Measurements from ENCODE around the gene HEXD. TPM values are rescaled to one million over a fixed set of nuclear protein-coding genes. Genes with fewer than 3 reads are reported as not detected.
"Not testable (repeated sequence)": the region's sequence is repeated elsewhere in the genome, so short reads cannot be mapped to it uniquely, and the experiment has no call there.

Gene HEXD
- total and polyA plus RNA-seq, 9 donors: 12.9 to 29.7 (median 19.5) TPM

- H3K9me3 ChIP-seq (replicated peaks; ENCODE audit: control insufficient read depth, low read depth, low read length): no peaks in the 10 kb centered on the region
- H3K4me3 ChIP-seq (ENCODE audit: low read length): no peak overlapping the region
- peaks cover 67% of the 10 kb centered on the region for H3K27me3 ChIP-seq (ENCODE audit: control insufficient read depth, insufficient read depth, low read length)
- no peak overlapping the region for H3K27ac ChIP-seq (ENCODE audit: low read length)
- peaks cover 32% of the 10 kb centered on the region for H3K4me1 ChIP-seq (ENCODE audit: control insufficient read depth, insufficient read depth, low read length)
- 34% methylated on average over 79 of the region's 79 CpGs for WGBS (ENCODE audit: insufficient coverage)
- peaks cover 4% of the 10 kb centered on the region for H3K36me3 ChIP-seq (ENCODE audit: control insufficient read depth, insufficient read depth, low read length)
- no peak for DNase-seq
Observed at GRCh38 chr17:82374626-82375331, 43.4 kb upstream of the HEXD start.

GRCh38 chr17:82375359-82376041 is 42.6 kb upstream of the HEXD start:
- H3K4me3 ChIP-seq (ENCODE audit: low read length): no peak overlapping the region
- no peaks in the 10 kb centered on the region for H3K9me3 ChIP-seq (replicated peaks; ENCODE audit: control insufficient read depth, low read depth, low read length)
- H3K27ac ChIP-seq (ENCODE audit: low read length): no peak overlapping the region
- peaks cover 4% of the 10 kb centered on the region for H3K36me3 ChIP-seq (ENCODE audit: control insufficient read depth, insufficient read depth, low read length)
- peaks cover 63% of the 10 kb centered on the region for H3K27me3 ChIP-seq (ENCODE audit: control insufficient read depth, insufficient read depth, low read length)
- WGBS (ENCODE audit: insufficient coverage): 60% methylated on average over 34 of the region's 46 CpGs
- DNase-seq: no peak
- H3K4me1 ChIP-seq (ENCODE audit: control insufficient read depth, insufficient read depth, low read length): peaks cover 33% of the 10 kb centered on the region

- WGBS (ENCODE audit: insufficient coverage): 65% methylated on average over 14 of the region's 16 CpGs
- H3K27me3 ChIP-seq (ENCODE audit: control insufficient read depth, insufficient read depth, low read length): peaks cover 59% of the 10 kb centered on the region
- H3K27ac ChIP-seq (ENCODE audit: low read length): no peak overlapping the region
- H3K4me3 ChIP-seq (ENCODE audit: low read length): no peak overlapping the region
- H3K9me3 ChIP-seq (replicated peaks; ENCODE audit: control insufficient read depth, low read depth, low read length): no peaks in the 10 kb centered on the region
- peaks cover 31% of the 10 kb centered on the region for H3K4me1 ChIP-seq (ENCODE audit: control insufficient read depth, insufficient read depth, low read length)
- DNase-seq: no peak
- peaks cover 4% of the 10 kb centered on the region for H3K36me3 ChIP-seq (ENCODE audit: control insufficient read depth, insufficient read depth, low read length)
Observed at GRCh38 chr17:82376042-82376730, 42.0 kb upstream of the HEXD start.

GRCh38 chr17:82377294-82377693 is 40.9 kb upstream of the HEXD start:
- H3K4me1 ChIP-seq (ENCODE audit: control insufficient read depth, insufficient read depth, low read length): peaks cover 30% of the 10 kb centered on the region
- DNase-seq; H3K27ac ChIP-seq (ENCODE audit: low read length); H3K4me3 ChIP-seq (ENCODE audit: low read length); H3K9me3 ChIP-seq (replicated peaks; ENCODE audit: control insufficient read depth, low read depth, low read length); H3K36me3 ChIP-seq (ENCODE audit: control insufficient read depth, insufficient read depth, low read length): not testable (repeated sequence)
- H3K27me3 ChIP-seq (ENCODE audit: control insufficient read depth, insufficient read depth, low read length): peaks cover 51% of the 10 kb centered on the region
- WGBS (ENCODE audit: insufficient coverage): no CpG with 5 or more reads among the region's 5 CpGs

- DNase-seq: no peak
- H3K4me3 ChIP-seq (ENCODE audit: low read length): no peak overlapping the region
- H3K4me1 ChIP-seq (ENCODE audit: control insufficient read depth, insufficient read depth, low read length): peaks cover 30% of the 10 kb centered on the region
- H3K27me3 ChIP-seq (ENCODE audit: control insufficient read depth, insufficient read depth, low read length): peaks cover 45% of the 10 kb centered on the region
- no peak overlapping the region for H3K27ac ChIP-seq (ENCODE audit: low read length)
- WGBS (ENCODE audit: insufficient coverage): 69% methylated on average over 26 of the region's 31 CpGs
- H3K36me3 ChIP-seq (ENCODE audit: control insufficient read depth, insufficient read depth, low read length): peaks cover 4% of the 10 kb centered on the region
- no peaks in the 10 kb centered on the region for H3K9me3 ChIP-seq (replicated peaks; ENCODE audit: control insufficient read depth, low read depth, low read length)
Observed at GRCh38 chr17:82377924-82378740, 40.0 kb upstream of the HEXD start.

- no peak overlapping the region for H3K4me3 ChIP-seq (ENCODE audit: low read length)
- no peak overlapping the region for H3K27ac ChIP-seq (ENCODE audit: low read length)
- no peaks in the 10 kb centered on the region for H3K9me3 ChIP-seq (replicated peaks; ENCODE audit: control insufficient read depth, low read depth, low read length)
- peaks cover 34% of the 10 kb centered on the region for H3K4me1 ChIP-seq (ENCODE audit: control insufficient read depth, insufficient read depth, low read length)
- DNase-seq: no peak
- peaks cover 44% of the 10 kb centered on the region for H3K27me3 ChIP-seq (ENCODE audit: control insufficient read depth, insufficient read depth, low read length)
- 69% methylated on average over 9 of the region's 10 CpGs for WGBS (ENCODE audit: insufficient coverage)
- H3K36me3 ChIP-seq (ENCODE audit: control insufficient read depth, insufficient read depth, low read length): peaks cover 4% of the 10 kb centered on the region
Observed at GRCh38 chr17:82378741-82379021, 39.5 kb upstream of the HEXD start.

- 28% methylated on average over 13 of the region's 23 CpGs for WGBS (ENCODE audit: insufficient coverage)
- peaks cover 57% of the 10 kb centered on the region for H3K4me1 ChIP-seq (ENCODE audit: control insufficient read depth, insufficient read depth, low read length)
- no peak overlapping the region for H3K4me3 ChIP-seq (ENCODE audit: low read length)
- no peaks in the 10 kb centered on the region for H3K9me3 ChIP-seq (replicated peaks; ENCODE audit: control insufficient read depth, low read depth, low read length)
- peaks cover 25% of the 10 kb centered on the region for H3K27me3 ChIP-seq (ENCODE audit: control insufficient read depth, insufficient read depth, low read length)
- H3K27ac ChIP-seq (ENCODE audit: low read length): peak overlapping the region; percentile 80
- H3K36me3 ChIP-seq (ENCODE audit: control insufficient read depth, insufficient read depth, low read length): no peaks in the 10 kb centered on the region
- peak; percentile 94 for DNase-seq
Observed at GRCh38 chr17:82380860-82381702, 37.1 kb upstream of the HEXD start.

- 78% methylated on average over 2 of the region's 10 CpGs for WGBS (ENCODE audit: insufficient coverage)
- not testable (repeated sequence) for DNase-seq
- H3K27me3 ChIP-seq (ENCODE audit: control insufficient read depth, insufficient read depth, low read length): peaks cover 25% of the 10 kb centered on the region
Observed at GRCh38 chr17:82381703-82382009, 36.5 kb upstream of the HEXD start.

GRCh38 chr17:82382220-82382932 is 35.8 kb upstream of the HEXD start:
- Histone ChIP-seq H3K4me1 (ENCODE audit: control insufficient read depth, insufficient read depth, low read length) (peaks cover 69% of the 10 kb centered on the region), H3K27me3 (ENCODE audit: control insufficient read depth, insufficient read depth, low read length) (peaks cover 27% of the 10 kb centered on the region)
- H3K36me3 ChIP-seq (ENCODE audit: control insufficient read depth, insufficient read depth, low read length); DNase-seq; H3K4me3 ChIP-seq (ENCODE audit: low read length); H3K9me3 ChIP-seq (replicated peaks; ENCODE audit: control insufficient read depth, low read depth, low read length); H3K27ac ChIP-seq (ENCODE audit: low read length): not testable (repeated sequence)
- 87% methylated on average over 17 of the region's 21 CpGs for WGBS (ENCODE audit: insufficient coverage)

More at GRCh38 chr17:82381703-82382009, 36.5 kb upstream of the HEXD start:
- H3K4me1 ChIP-seq (ENCODE audit: control insufficient read depth, insufficient read depth, low read length): peaks cover 62% of the 10 kb centered on the region
- H3K4me3 ChIP-seq (ENCODE audit: low read length); H3K9me3 ChIP-seq (replicated peaks; ENCODE audit: control insufficient read depth, low read depth, low read length); H3K36me3 ChIP-seq (ENCODE audit: control insufficient read depth, insufficient read depth, low read length): not testable (repeated sequence)
- peak overlapping the region; percentile 80 for H3K27ac ChIP-seq (ENCODE audit: low read length)
